PFSK-1 (cell line): Measurements from ENCODE around the gene TNN.

Source experiments
- FOXP2 ChIP-seq: optimal IDR thresholded peaks from 2 replicates; pipeline ENCODE3; 2011; ENCODE audit warnings: borderline replicate concordance, control low read depth, inconsistent platforms; ENCODE audit not compliant: insufficient read depth; ENCODE audit errors: extremely low read length, extremely low read depth
- POLR2AphosphoS5 ChIP-seq: IDR thresholded peaks from 2 replicates; pipeline ENCODE4 v1.6.1; 2012; ENCODE audit warnings: low read depth, mild to moderate bottlenecking, control low read depth, low read length, moderate library complexity
- REST ChIP-seq, 2 experiments: IDR thresholded peaks; 2 replicates each; pipeline versions ENCODE4 v1.6.1 to v1.8.0; 2011 to 2012; ENCODE audit warnings: low read depth in 2 of 2, low read length in 2 of 2, control low read depth in 1 of 2, inconsistent platforms in 1 of 2, mild to moderate bottlenecking in 1 of 2, moderate library complexity in 1 of 2; ENCODE audit not compliant: insufficient read depth in 1 of 2
- SIN3A ChIP-seq: IDR thresholded peaks from 2 replicates; pipeline ENCODE4 v1.6.1; 2012; ENCODE audit warnings: mild to moderate bottlenecking, low read length, moderate library complexity, borderline replicate concordance; ENCODE audit not compliant: insufficient read depth
- TAF1 ChIP-seq: IDR thresholded peaks from 2 replicates; pipeline ENCODE4 v1.6.1; 2012; ENCODE audit warnings: low read length, control low read depth, borderline replicate concordance; ENCODE audit not compliant: insufficient read depth

The TNN gene

GRCh38 chr1:175033953-175034352 is 33.7 kb upstream of the TNN start:
- TF ChIP-seq FOXP2 (no peak), POLR2AphosphoS5 (no peak), TAF1 (no peak), REST (IDR thresholded peaks at IDR 0.05; ENCODE audit: insufficient read depth in 1 of 2, low read depth in 2 of 2, low read length in 2 of 2) (no peak), SIN3A (no peak)

- TF ChIP-seq SIN3A (no peak), REST (IDR thresholded peaks at IDR 0.05; ENCODE audit: insufficient read depth in 1 of 2, low read depth in 2 of 2, low read length in 2 of 2) (no peak)
Measured at GRCh38 chr1:175034775-175035174, 32.9 kb upstream of the TNN start.

GRCh38 chr1:175035865-175036264 is 31.8 kb upstream of the TNN start:
- TF ChIP-seq REST (IDR thresholded peaks at IDR 0.05; ENCODE audit: insufficient read depth in 1 of 2, low read depth in 2 of 2, low read length in 2 of 2) = no peak
- TF ChIP-seq POLR2AphosphoS5 = no peak
- TF ChIP-seq FOXP2 = no peak
- TF ChIP-seq SIN3A = no peak
- no peak for TF ChIP-seq TAF1

DNA sequence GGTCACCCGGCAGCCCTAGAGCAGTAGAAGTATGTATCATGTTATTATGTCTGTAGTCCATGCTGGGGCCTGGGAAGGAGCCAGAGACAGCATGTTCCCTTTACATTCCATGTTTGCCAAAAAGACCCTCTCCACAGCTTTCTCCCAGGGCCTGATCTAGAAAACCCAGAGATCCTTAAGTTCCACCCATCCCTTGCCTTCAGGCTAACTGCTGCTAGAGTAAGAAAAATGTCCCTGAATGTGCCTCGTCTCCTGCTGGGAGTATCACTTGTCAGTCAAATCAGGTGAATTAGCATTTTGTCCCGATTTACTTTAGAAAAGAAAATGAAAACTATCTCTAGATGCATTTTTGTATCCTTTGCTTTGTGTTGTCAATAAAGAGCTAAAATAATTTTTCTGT is 31.2 kb upstream of the TNN start:
- no peak for TF ChIP-seq POLR2AphosphoS5
- TF ChIP-seq SIN3A = no peak
- TF ChIP-seq REST (IDR thresholded peaks at IDR 0.05; ENCODE audit: insufficient read depth in 1 of 2, low read depth in 2 of 2, low read length in 2 of 2) = no peak
- no peak for TF ChIP-seq TAF1

GRCh38 chr1:175037416-175037815 is 30.2 kb upstream of the TNN start:
- no peak for TF ChIP-seq FOXP2
- no peak for TF ChIP-seq REST (IDR thresholded peaks at IDR 0.05; ENCODE audit: insufficient read depth in 1 of 2, low read depth in 2 of 2, low read length in 2 of 2)
- no peak for TF ChIP-seq SIN3A
- TF ChIP-seq TAF1 = no peak
- TF ChIP-seq POLR2AphosphoS5 = no peak
